ENCODE measurements around the gene SYT7.
"Not testable (repeated sequence)": the region's sequence is repeated elsewhere in the genome, so short reads cannot be mapped to it uniquely, and the experiment has no call there.

Gene SYT7

GRCh38 chr11:61581030-61581928, at the start of gene SYT7:
Gene SYT7, minus strand, starts transcription at chr11:61581076. Its CDS starts 256 bp downstream, at chr11:61580820.
- DNase-seq: peak; percentile 97

- peak; percentile 48 for DNase-seq
Observed at GRCh38 chr11:61630089-61630488, 49.2 kb upstream of the SYT7 start.

GRCh38 chr11:61629082-61629833, 48.4 kb upstream of the SYT7 start:
- DNase-seq: no peak

- DNase-seq: no peak
Observed at GRCh38 chr11:61628662-61628970, 47.7 kb upstream of the SYT7 start.

- peak; percentile 58 for DNase-seq
Observed at GRCh38 chr11:61627850-61628661, 47.2 kb upstream of the SYT7 start.

GRCh38 chr11:61626580-61627380, 45.9 kb upstream of the SYT7 start:
- no peak for DNase-seq

- DNase-seq: no peak
Observed at GRCh38 chr11:61625525-61625924, 44.6 kb upstream of the SYT7 start.

- DNase-seq: no peak
Observed at GRCh38 chr11:61621917-61622585, 41.2 kb upstream of the SYT7 start.

- DNase-seq: no peak
Observed at GRCh38 chr11:61619471-61620226, 38.8 kb upstream of the SYT7 start.

GRCh38 chr11:61618978-61619377, 38.1 kb upstream of the SYT7 start:
- DNase-seq: no peak

- DNase-seq: no peak
Observed at GRCh38 chr11:61617515-61617914, 36.6 kb upstream of the SYT7 start.

- DNase-seq: no peak
Observed at GRCh38 chr11:61616434-61616833, 35.6 kb upstream of the SYT7 start.

- not testable (repeated sequence) for DNase-seq
Observed at GRCh38 chr11:61614782-61615181, 33.9 kb upstream of the SYT7 start.

- no peak for DNase-seq
Observed at GRCh38 chr11:61613870-61614269, 33.0 kb upstream of the SYT7 start.

- DNase-seq: no peak
Observed at GRCh38 chr11:61613051-61613450, 32.2 kb upstream of the SYT7 start.

- no peak for DNase-seq
Observed at GRCh38 chr11:61611309-61611708, 30.4 kb upstream of the SYT7 start.

- DNase-seq: no peak
Observed at GRCh38 chr11:61610905-61611304, 30.0 kb upstream of the SYT7 start.

GRCh38 chr11:61609980-61610366, 29.1 kb upstream of the SYT7 start:
- DNase-seq: no peak

GRCh38 chr11:61609000-61609979, 28.4 kb upstream of the SYT7 start:
- DNase-seq: no peak
